Liver (tissue), 9 donors: Measurements from ENCODE around the gene IGHMBP2. TPM values are rescaled to one million over a fixed set of nuclear protein-coding genes. Genes with fewer than 3 reads are reported as not detected.

ENCODE experiments used
- DNase-seq: peaks from one replicate; pipeline ENCODE4 v3.0.0-alpha.2; 2017; ENCODE audit warnings: low spot score
- H3K27ac ChIP-seq, 2 donors: one replicate each; pipeline ENCODE4 v1.7.0; 2013; ENCODE audit warnings: inconsistent platforms in 2 of 2, low read length in 2 of 2, control low read depth in 1 of 2, low read depth in 1 of 2, mild to moderate bottlenecking in 1 of 2
- H3K27me3 ChIP-seq, 4 donors: one replicate each; pipeline versions ENCODE4 v1.6.1 to v1.7.0; 2013; ENCODE audit warnings: low read length in 3 of 4, inconsistent platforms in 1 of 4, mild to moderate bottlenecking in 1 of 4, moderate library complexity in 1 of 4; ENCODE audit not compliant: control insufficient read depth in 4 of 4, insufficient read depth in 4 of 4
- H3K36me3 ChIP-seq, 4 donors: one replicate each; pipeline versions ENCODE4 v1.6.1 to v1.7.0; 2013; ENCODE audit warnings: low read length in 3 of 4, mild to moderate bottlenecking in 3 of 4, low read depth in 1 of 4, moderate library complexity in 1 of 4; ENCODE audit not compliant: control insufficient read depth in 4 of 4, insufficient read depth in 3 of 4
- H3K4me1 ChIP-seq, 4 donors: one replicate each; pipeline versions ENCODE4 v1.6.1 to v1.7.0; 2013; ENCODE audit warnings: low read length in 3 of 4, mild to moderate bottlenecking in 3 of 4, moderate library complexity in 1 of 4; ENCODE audit not compliant: control insufficient read depth in 4 of 4, insufficient read depth in 4 of 4
- H3K4me3 ChIP-seq, 3 donors: one replicate each; pipeline versions ENCODE4 v1.6.1 to v1.7.0; 2013; ENCODE audit warnings: low read length in 3 of 3, control low read depth in 1 of 3, low read depth in 1 of 3, mild to moderate bottlenecking in 1 of 3
- H3K9ac ChIP-seq, 2 donors: one replicate each; pipeline ENCODE4 v1.7.0; 2013; ENCODE audit warnings: low read length in 2 of 2, mild to moderate bottlenecking in 2 of 2, moderate library complexity in 2 of 2, control low read depth in 1 of 2, low read depth in 1 of 2
- H3K9me3 ChIP-seq, 4 donors: one replicate each; pipeline versions ENCODE4 v1.6.1 to v1.7.0; 2013; ENCODE audit warnings: low read length in 3 of 4; ENCODE audit not compliant: control insufficient read depth in 4 of 4
- EGR1 ChIP-seq, 2 donors: IDR thresholded peaks; 2 replicates each; pipeline ENCODE4 v1.6.1; 2016 to 2018; ENCODE audit warnings: antibody characterized with exemption in 2 of 2, low read depth in 2 of 2
- GABPA ChIP-seq, 2 donors: IDR thresholded peaks in 1 of 2; conservative IDR thresholded peaks in 1 of 2; 2 replicates each; pipeline ENCODE4 v1.6.1; 2016; ENCODE audit warnings: antibody characterized with exemption in 2 of 2, mild to moderate bottlenecking in 1 of 2, moderate library complexity in 1 of 2
- HNF4A ChIP-seq, 2 donors: conservative IDR thresholded peaks; 2 replicates each; pipeline ENCODE4 v1.6.1; 2016; ENCODE audit warnings: antibody characterized with exemption in 2 of 2, mild to moderate bottlenecking in 2 of 2
- HNF4G ChIP-seq: IDR thresholded peaks from 2 replicates; pipeline ENCODE4 v1.6.1; 2016; ENCODE audit warnings: antibody characterized with exemption
- JUND ChIP-seq, 2 donors: IDR thresholded peaks; 2 replicates each; pipeline ENCODE4 v1.6.1; 2016; ENCODE audit warnings: antibody characterized with exemption in 2 of 2
- NR2F2 ChIP-seq: IDR thresholded peaks from 2 replicates; pipeline ENCODE4 v1.6.1; 2016; ENCODE audit warnings: antibody characterized with exemption
- RAD21 ChIP-seq, 2 donors: IDR thresholded peaks; 2 replicates each; pipeline ENCODE4 v1.6.1; 2016; ENCODE audit warnings: antibody characterized with exemption in 2 of 2, mild to moderate bottlenecking in 2 of 2
- RXRA ChIP-seq, 2 donors: IDR thresholded peaks; 2 replicates each; pipeline ENCODE4 v1.6.1; 2017 to 2018; ENCODE audit warnings: antibody characterized with exemption in 2 of 2, mild to moderate bottlenecking in 1 of 2
- SP1 ChIP-seq: IDR thresholded peaks from 2 replicates; pipeline ENCODE4 v1.6.1; 2018; ENCODE audit warnings: antibody characterized with exemption, mild to moderate bottlenecking
- TAF1 ChIP-seq: conservative IDR thresholded peaks from 2 replicates; pipeline ENCODE4 v1.6.1; 2016; ENCODE audit warnings: antibody characterized with exemption, mild to moderate bottlenecking
- WGBS: extraction: QIAGEN DNeasy Blood & Tissue Kit; methylation state at CpG from one replicate; pipeline ENCODE4 v1.1.7; 2013; 5-methylcytosine and 5-hydroxymethylcytosine counted together
- polyA plus RNA-seq, 2 donors: library from polyadenylated mRNA; stranded (reverse) in 1 of 2; unstranded in 1 of 2; fragments of 200-250 nt in 1 of 2; fragments of >200 nt in 1 of 2; fragmentation: Nextera tagmentation in 1 of 2; extraction: Ambion mirVana in 1 of 2; gene quantifications; one replicate each; pipeline versions ENCODE4 v1.2.1 to v1.2.3, GENCODE V29; 2013 to 2015
- total RNA-seq, 2 donors: library from RNA; depleted of rRNA; stranded (reverse); fragments of >200 nt; gene quantifications; one replicate each; pipeline ENCODE4 v1.2.3, GENCODE V29; 2014
- TF ChIP-seq, protein P1 (sequence below): IDR thresholded peaks from 2 replicates; pipeline ENCODE4 v1.6.1; 2016; ENCODE audit warnings: antibody characterized with exemption
- TF ChIP-seq, protein P2 (sequence below): IDR thresholded peaks from 2 replicates; pipeline ENCODE4 v1.6.1; 2016; ENCODE audit warnings: antibody characterized with exemption, mild to moderate bottlenecking
- TF ChIP-seq, protein P3 (sequence below): fragments of 150-350 bp; IDR thresholded peaks from 2 replicates; pipeline ENCODE4 v1.5.1; 2017; ENCODE audit warnings: improper control_type of control experiment, low read depth, low read length; ENCODE audit not compliant: missing input control
- TF ChIP-seq, protein P4 (sequence below): IDR thresholded peaks from 2 replicates; pipeline ENCODE4 v1.6.1; 2016; ENCODE audit warnings: antibody characterized with exemption
- donor health status: healthy.
- donor health status: healthy.
- donor health status: healthy.
- donor health status: healthy.
- donor health status: healthy.

Gene IGHMBP2
- total and polyA plus RNA-seq, 4 donors: 5.7 to 14.0 (median 7.0) TPM

DNA sequence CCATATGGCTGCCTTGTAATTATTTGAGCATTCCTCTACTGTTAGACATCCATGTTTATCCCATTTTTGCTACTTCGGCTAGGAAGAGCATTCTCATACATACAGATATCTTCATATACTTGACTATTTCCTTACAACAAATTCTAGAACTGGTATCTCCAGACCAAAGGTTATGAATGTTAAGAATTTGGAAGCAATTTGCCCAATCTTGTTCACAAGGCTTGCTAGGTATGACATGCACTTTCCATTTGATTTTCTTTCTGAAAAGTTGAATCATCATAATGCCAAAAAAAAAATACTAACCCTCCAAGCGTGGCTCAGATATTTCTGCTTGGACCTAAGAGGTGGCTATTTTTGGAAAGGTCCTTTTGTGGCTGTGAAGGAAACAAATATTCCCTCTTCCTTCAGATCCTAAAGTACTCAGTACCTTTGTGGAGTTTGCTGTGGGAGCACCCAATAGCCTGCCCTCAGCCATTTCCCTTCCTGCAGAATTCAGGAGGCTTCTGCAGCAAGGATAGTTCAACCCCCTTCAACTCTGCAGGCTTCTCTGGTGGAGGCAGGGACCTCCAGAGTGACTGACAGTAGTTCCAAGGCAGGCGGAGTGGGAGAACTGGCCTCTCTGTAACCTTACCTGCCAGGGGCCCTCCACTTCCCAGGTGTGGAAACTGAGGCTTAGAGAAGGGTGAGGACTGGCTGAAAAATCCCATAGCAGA lies 40.0 kb upstream of the IGHMBP2 start:
- no peaks in the 10 kb centered on the region for H3K4me1 ChIP-seq
- no peak overlapping the region for H3K9ac ChIP-seq
- TF ChIP-seq RAD21 (IDR thresholded peaks at IDR 0.05): no peak
- TF ChIP-seq, protein P1, sequence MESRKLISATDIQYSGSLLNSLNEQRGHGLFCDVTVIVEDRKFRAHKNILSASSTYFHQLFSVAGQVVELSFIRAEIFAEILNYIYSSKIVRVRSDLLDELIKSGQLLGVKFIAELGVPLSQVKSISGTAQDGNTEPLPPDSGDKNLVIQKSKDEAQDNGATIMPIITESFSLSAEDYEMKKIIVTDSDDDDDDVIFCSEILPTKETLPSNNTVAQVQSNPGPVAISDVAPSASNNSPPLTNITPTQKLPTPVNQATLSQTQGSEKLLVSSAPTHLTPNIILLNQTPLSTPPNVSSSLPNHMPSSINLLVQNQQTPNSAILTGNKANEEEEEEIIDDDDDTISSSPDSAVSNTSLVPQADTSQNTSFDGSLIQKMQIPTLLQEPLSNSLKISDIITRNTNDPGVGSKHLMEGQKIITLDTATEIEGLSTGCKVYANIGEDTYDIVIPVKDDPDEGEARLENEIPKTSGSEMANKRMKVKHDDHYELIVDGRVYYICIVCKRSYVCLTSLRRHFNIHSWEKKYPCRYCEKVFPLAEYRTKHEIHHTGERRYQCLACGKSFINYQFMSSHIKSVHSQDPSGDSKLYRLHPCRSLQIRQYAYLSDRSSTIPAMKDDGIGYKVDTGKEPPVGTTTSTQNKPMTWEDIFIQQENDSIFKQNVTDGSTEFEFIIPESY: no peak
- TF ChIP-seq, protein P2, sequence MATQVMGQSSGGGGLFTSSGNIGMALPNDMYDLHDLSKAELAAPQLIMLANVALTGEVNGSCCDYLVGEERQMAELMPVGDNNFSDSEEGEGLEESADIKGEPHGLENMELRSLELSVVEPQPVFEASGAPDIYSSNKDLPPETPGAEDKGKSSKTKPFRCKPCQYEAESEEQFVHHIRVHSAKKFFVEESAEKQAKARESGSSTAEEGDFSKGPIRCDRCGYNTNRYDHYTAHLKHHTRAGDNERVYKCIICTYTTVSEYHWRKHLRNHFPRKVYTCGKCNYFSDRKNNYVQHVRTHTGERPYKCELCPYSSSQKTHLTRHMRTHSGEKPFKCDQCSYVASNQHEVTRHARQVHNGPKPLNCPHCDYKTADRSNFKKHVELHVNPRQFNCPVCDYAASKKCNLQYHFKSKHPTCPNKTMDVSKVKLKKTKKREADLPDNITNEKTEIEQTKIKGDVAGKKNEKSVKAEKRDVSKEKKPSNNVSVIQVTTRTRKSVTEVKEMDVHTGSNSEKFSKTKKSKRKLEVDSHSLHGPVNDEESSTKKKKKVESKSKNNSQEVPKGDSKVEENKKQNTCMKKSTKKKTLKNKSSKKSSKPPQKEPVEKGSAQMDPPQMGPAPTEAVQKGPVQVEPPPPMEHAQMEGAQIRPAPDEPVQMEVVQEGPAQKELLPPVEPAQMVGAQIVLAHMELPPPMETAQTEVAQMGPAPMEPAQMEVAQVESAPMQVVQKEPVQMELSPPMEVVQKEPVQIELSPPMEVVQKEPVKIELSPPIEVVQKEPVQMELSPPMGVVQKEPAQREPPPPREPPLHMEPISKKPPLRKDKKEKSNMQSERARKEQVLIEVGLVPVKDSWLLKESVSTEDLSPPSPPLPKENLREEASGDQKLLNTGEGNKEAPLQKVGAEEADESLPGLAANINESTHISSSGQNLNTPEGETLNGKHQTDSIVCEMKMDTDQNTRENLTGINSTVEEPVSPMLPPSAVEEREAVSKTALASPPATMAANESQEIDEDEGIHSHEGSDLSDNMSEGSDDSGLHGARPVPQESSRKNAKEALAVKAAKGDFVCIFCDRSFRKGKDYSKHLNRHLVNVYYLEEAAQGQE: no peak
- TF ChIP-seq, protein P3, sequence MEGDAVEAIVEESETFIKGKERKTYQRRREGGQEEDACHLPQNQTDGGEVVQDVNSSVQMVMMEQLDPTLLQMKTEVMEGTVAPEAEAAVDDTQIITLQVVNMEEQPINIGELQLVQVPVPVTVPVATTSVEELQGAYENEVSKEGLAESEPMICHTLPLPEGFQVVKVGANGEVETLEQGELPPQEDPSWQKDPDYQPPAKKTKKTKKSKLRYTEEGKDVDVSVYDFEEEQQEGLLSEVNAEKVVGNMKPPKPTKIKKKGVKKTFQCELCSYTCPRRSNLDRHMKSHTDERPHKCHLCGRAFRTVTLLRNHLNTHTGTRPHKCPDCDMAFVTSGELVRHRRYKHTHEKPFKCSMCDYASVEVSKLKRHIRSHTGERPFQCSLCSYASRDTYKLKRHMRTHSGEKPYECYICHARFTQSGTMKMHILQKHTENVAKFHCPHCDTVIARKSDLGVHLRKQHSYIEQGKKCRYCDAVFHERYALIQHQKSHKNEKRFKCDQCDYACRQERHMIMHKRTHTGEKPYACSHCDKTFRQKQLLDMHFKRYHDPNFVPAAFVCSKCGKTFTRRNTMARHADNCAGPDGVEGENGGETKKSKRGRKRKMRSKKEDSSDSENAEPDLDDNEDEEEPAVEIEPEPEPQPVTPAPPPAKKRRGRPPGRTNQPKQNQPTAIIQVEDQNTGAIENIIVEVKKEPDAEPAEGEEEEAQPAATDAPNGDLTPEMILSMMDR: no peak
- no peak for TF ChIP-seq NR2F2
- TF ChIP-seq, protein P4, sequence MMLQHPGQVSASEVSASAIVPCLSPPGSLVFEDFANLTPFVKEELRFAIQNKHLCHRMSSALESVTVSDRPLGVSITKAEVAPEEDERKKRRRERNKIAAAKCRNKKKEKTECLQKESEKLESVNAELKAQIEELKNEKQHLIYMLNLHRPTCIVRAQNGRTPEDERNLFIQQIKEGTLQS: no peak
- no peak for TF ChIP-seq SP1
- no peak for TF ChIP-seq TAF1
- TF ChIP-seq JUND (IDR thresholded peaks at IDR 0.05): no peak
- no peak for TF ChIP-seq EGR1 (IDR thresholded peaks at IDR 0.05; ENCODE audit: low read depth in 2 of 2)
- no peak for TF ChIP-seq HNF4A (conservative IDR thresholded peaks at IDR 0.05)
- TF ChIP-seq RXRA (IDR thresholded peaks at IDR 0.05): no peak
- no peak for TF ChIP-seq GABPA (IDR thresholded peaks at IDR 0.05 in 1 of 2, conservative IDR thresholded peaks at IDR 0.05 in 1 of 2)
- TF ChIP-seq HNF4G: no peak
- no peak for DNase-seq
- H3K4me3 ChIP-seq: no peak overlapping the region
- no peaks in the 10 kb centered on the region for H3K27me3 ChIP-seq
- H3K9me3 ChIP-seq: peaks cover 0 to 7% (median 1%) of the 10 kb centered on the region in 4 donors
- H3K36me3 ChIP-seq: no peaks in the 10 kb centered on the region
- 95% methylated on average over 3 of the region's 3 CpGs for WGBS
- no peak overlapping the region for H3K27ac ChIP-seq

DNA sequence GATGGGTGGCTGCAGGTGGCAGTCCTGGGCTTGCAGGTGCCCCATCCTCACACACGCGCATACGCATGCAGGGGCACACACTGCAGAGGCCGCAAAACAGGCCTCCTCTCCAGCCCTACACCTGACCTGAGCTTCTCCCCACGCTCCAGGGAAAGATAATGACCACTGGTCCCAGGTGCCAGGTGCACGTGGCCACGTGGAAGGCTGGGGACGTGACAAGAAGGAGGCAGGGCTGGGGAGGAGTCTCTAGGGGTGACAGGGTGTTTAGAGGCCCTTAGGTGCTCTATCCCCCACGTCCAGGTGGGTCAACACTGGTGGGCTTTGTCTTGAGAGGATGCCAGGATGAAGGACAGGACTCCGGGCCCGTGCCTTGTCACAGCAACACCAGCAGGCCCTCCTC lies 38.5 kb upstream of the IGHMBP2 start:
- no peak overlapping the region for H3K9ac ChIP-seq
- H3K27ac ChIP-seq: no peak overlapping the region
- peaks cover 0 to 4% (median 1%) of the 10 kb centered on the region in 4 donors for H3K4me1 ChIP-seq
- no peaks in the 10 kb centered on the region for H3K36me3 ChIP-seq
- DNase-seq: no peak
- no peak overlapping the region for H3K4me3 ChIP-seq
- no peak for TF ChIP-seq HNF4A (conservative IDR thresholded peaks at IDR 0.05)
- no peak for TF ChIP-seq JUND (IDR thresholded peaks at IDR 0.05)
- TF ChIP-seq EGR1 (IDR thresholded peaks at IDR 0.05; ENCODE audit: low read depth in 2 of 2): no peak
- TF ChIP-seq, protein P1: no peak
- 94% methylated on average over 11 of the region's 11 CpGs for WGBS
- peaks cover 0 to 7% (median 1%) of the 10 kb centered on the region in 4 donors for H3K9me3 ChIP-seq
- no peaks in the 10 kb centered on the region for H3K27me3 ChIP-seq
